CD4-positive, alpha-beta T cell (primary cell): ENCODE results near the gene MRPS31. TPM values are rescaled to one million over a fixed set of nuclear protein-coding genes. Genes with fewer than 3 reads are reported as not detected.

ENCODE experiments used
- ATAC-seq: fragments of 200-7000 bp; cut with Tn5 transposase; one replicate; pipeline ENCODE4 v1.10.0; 2022; ENCODE audit warnings: mild to moderate bottlenecking; ENCODE audit not compliant: poor library complexity
- CTCF ChIA-PET: fragments of 350-600 bp; sonication (Branson Sonifier 250); formaldehyde crosslinking; loops from one replicate; lab custom pipeline; 2021; ENCODE audit warnings: antibody characterized with exemption, inconsistent platforms; lab: Charles Lee
- POLR2A ChIA-PET: fragments of 350-600 bp; sonication (Branson Sonifier 250); formaldehyde crosslinking; loops from one replicate; lab custom pipeline; 2021; ENCODE audit warnings: antibody characterized with exemption, inconsistent platforms; lab: Charles Lee
- DNase-seq, 14 experiments: peaks; one replicate each; pipeline ENCODE4 v3.0.0-alpha.2; 2013 to 2020; ENCODE audit warnings: mixed read lengths in 2 of 14
- H3K27ac ChIP-seq, 2 donors: one replicate each; pipeline versions ENCODE4 v1.5.1 to v1.7.0; 2013; ENCODE audit warnings: low read length in 2 of 2, low read depth in 1 of 2, mild to moderate bottlenecking in 1 of 2
- H3K27me3 ChIP-seq, 2 experiments: 1 replicate in 1 of 2; 2 replicates in 1 of 2; pipeline versions ENCODE4 v1.6.1 to v1.7.0; 2013; ENCODE audit warnings: low read length in 2 of 2, control low read depth in 1 of 2, mild to moderate bottlenecking in 1 of 2, moderate library complexity in 1 of 2; ENCODE audit not compliant: insufficient read depth in 2 of 2, control insufficient read depth in 1 of 2
- H3K36me3 ChIP-seq: one replicate; pipeline ENCODE4 v1.6.1; 2013; ENCODE audit warnings: low read length, control low read depth; ENCODE audit not compliant: insufficient read depth
- H3K4me1 ChIP-seq: one replicate; pipeline ENCODE4 v1.6.1; 2013; ENCODE audit warnings: low read length, control low read depth; ENCODE audit not compliant: insufficient read depth
- H3K4me3 ChIP-seq: one replicate; pipeline ENCODE4 v1.5.1; 2013; ENCODE audit warnings: mild to moderate bottlenecking, low read length, moderate library complexity
- H3K9me3 ChIP-seq, 2 experiments: 1 replicate in 1 of 2; 2 replicates in 1 of 2; pipeline versions ENCODE4 v1.6.1 to v1.7.0; 2013; ENCODE audit warnings: low read length in 2 of 2, mild to moderate bottlenecking in 2 of 2, control low read depth in 1 of 2, moderate library complexity in 1 of 2; ENCODE audit not compliant: control insufficient read depth in 1 of 2, insufficient read depth in 1 of 2
- H3K27ac Mint-ChIP-seq: one replicate; pipeline ENCODE4 v1.8.0; 2020; ENCODE audit warnings: mixed read lengths
- H3K27me3 Mint-ChIP-seq: one replicate; pipeline ENCODE4 v1.8.0; 2021; ENCODE audit warnings: mixed read lengths
- H3K36me3 Mint-ChIP-seq: one replicate; pipeline ENCODE4 v1.8.0; 2021; ENCODE audit warnings: low read depth, mixed read lengths
- H3K4me1 Mint-ChIP-seq: one replicate; pipeline ENCODE4 v1.8.0; 2021; ENCODE audit warnings: low read depth, mixed read lengths
- H3K4me3 Mint-ChIP-seq: one replicate; pipeline ENCODE4 v1.8.0; 2020; ENCODE audit warnings: mild to moderate bottlenecking, mixed read lengths
- H3K9me3 Mint-ChIP-seq: one replicate; pipeline ENCODE4 v1.8.0; 2020; ENCODE audit warnings: mixed read lengths
- intact Hi-C, 2 experiments: fragments of 100-400 bp; cut with DNase I in 1 of 2; cut with micrococcal nuclease in 1 of 2; formaldehyde crosslinking; loops; one replicate each; pipeline versions ENCODE4 v1.15.1 to v1.9.0; 2023 to 2025; cut with DNase I, micrococcal nuclease
- total RNA-seq, 174 experiments: library from RNA in 2 of 174; stranded (reverse) in 2 of 174; gene quantifications; one replicate each; pipeline ENCODE4 v1.2.3 and lab custom pipeline; 2021 to 2026
- TF ChIP-seq, protein P1 (sequence below): fragments of 200-600 bp; IDR thresholded peaks from one replicate; pipeline ENCODE4 v1.8.0; 2022; ENCODE audit warnings: antibody characterized with exemption, mild to moderate bottlenecking

The MRPS31 gene
- total RNA-seq, 2 experiments from 2014 or later = 8.3 to 9.5 TPM

- intact Hi-C loops = loop anchor here (2.0 to 10.0 kb wide), 5 partner anchors 143 to 1094 kb away; partner anchors contain the start of gene MTRF1 (in 1 of the 2)
- Histone ChIP-seq H3K4me1 (peaks cover 30% of the 10 kb centered on the region), H3K27me3 (no peaks in the 10 kb centered on the region), H3K4me3 (no peak overlapping the region), H3K27ac (no peak overlapping the region), H3K36me3 (no peaks in the 10 kb centered on the region), H3K9me3 (no peaks in the 10 kb centered on the region)
- ATAC-seq (no peak), DNase-seq (no peak)
- H3K27ac Mint-ChIP-seq = peak overlapping the region; percentile 43
- H3K36me3 Mint-ChIP-seq = no peaks in the 10 kb centered on the region
- no peaks in the 10 kb centered on the region for H3K27me3 Mint-ChIP-seq
- CTCF ChIA-PET = interaction anchor here (3.2 kb wide), 1 partner anchor 10 kb away, joined by 11 read pairs; the partner anchor contains the start of gene SLC25A15
- TF ChIP-seq, protein P1, sequence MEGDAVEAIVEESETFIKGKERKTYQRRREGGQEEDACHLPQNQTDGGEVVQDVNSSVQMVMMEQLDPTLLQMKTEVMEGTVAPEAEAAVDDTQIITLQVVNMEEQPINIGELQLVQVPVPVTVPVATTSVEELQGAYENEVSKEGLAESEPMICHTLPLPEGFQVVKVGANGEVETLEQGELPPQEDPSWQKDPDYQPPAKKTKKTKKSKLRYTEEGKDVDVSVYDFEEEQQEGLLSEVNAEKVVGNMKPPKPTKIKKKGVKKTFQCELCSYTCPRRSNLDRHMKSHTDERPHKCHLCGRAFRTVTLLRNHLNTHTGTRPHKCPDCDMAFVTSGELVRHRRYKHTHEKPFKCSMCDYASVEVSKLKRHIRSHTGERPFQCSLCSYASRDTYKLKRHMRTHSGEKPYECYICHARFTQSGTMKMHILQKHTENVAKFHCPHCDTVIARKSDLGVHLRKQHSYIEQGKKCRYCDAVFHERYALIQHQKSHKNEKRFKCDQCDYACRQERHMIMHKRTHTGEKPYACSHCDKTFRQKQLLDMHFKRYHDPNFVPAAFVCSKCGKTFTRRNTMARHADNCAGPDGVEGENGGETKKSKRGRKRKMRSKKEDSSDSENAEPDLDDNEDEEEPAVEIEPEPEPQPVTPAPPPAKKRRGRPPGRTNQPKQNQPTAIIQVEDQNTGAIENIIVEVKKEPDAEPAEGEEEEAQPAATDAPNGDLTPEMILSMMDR = no peak
- no peak overlapping the region for H3K4me3 Mint-ChIP-seq
- peaks cover 33% of the 10 kb centered on the region for H3K4me1 Mint-ChIP-seq
- POLR2A ChIA-PET = no interaction called here
- no peaks in the 10 kb centered on the region for H3K9me3 Mint-ChIP-seq
Measured at GRCh38 chr13:40779049-40779448, 8.1 kb upstream of the MRPS31 start.

DNA sequence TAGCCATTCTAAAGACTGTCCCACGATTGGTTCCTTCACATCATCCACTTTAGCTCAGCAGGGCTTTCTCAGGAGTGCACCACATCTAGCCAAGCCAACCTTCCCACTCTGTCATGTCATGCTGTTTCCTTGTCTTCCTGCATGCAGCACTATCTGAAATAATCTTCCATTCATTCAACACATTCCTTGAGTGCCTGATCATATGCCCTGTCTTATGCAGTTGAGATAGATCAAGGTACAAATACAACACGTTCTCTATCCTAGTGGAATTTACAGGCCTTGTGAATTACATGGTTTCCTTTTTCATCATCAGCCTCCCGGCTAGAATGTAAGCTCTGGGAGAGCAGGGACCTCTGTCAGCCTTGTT, 6.8 kb upstream of the MRPS31 start:
- Mint-ChIP-seq H3K9me3 (no peaks in the 10 kb centered on the region), H3K4me1 (peaks cover 33% of the 10 kb centered on the region), H3K27me3 (no peaks in the 10 kb centered on the region), H3K4me3 (no peak overlapping the region), H3K27ac (peak overlapping the region; percentile 91), H3K36me3 (no peaks in the 10 kb centered on the region)
- Histone ChIP-seq H3K27me3 (no peaks in the 10 kb centered on the region), H3K4me1 (peaks cover 30% of the 10 kb centered on the region), H3K36me3 (no peaks in the 10 kb centered on the region), H3K27ac (peak overlapping the region; percentile 71 to 73), H3K4me3 (no peak overlapping the region), H3K9me3 (no peaks in the 10 kb centered on the region)
- DNase-seq (no peak), ATAC-seq (no peak)
- intact Hi-C loops = loop anchor here (2.0 to 10.0 kb wide), 6 partner anchors 143 to 1093 kb away; partner anchors contain the start of gene MTRF1 (in 1 of the 2)
- ChIA-PET POLR2A (interaction anchor here (0.7 to 1.3 kb wide), 9 partner anchors 10 to 1092 kb away, joined by 3 to 9 read pairs (median 4); no protein-coding TSS in a partner anchor), CTCF (interaction anchor here (0.6 to 3.2 kb wide), 13 partner anchors 9 to 835 kb away, joined by 3 to 11 read pairs (median 4); partner anchors contain the start of gene SLC25A15)
- TF ChIP-seq, protein P1 = no peak

DNA sequence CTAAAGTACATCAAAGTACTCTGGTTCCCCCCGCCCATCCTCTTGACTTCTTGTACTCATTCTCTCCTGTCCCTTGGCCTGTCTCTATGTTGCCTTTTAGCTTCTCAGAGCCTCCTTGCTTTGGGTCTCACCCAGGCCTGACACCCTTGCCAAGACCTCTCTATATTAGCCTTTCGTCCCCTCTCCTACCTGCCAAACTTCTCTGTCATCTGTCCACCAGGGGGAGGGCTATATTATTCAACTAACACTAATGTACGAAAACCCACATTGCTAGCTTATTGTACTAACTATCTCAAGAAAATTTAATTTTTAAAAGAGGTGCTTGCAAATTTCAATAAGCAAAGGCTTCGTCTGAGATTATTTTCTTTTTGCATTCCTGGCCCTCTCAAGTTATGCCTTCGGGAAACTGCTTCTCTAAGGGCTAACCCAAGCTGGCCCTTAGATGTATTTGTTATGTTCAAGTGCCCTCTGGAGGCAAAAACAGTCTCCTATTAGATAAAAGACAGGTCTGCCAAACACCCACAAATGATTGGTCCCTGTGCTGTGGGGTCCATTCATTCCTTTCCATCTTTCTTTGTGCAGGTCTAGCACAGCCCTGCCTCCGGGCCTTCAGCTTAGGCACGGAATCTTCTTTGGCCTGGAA, 6.3 kb upstream of the MRPS31 start:
- Histone ChIP-seq H3K4me3 (peak overlapping the region; percentile 24), H3K9me3 (no peaks in the 10 kb centered on the region), H3K4me1 (peaks cover 30% of the 10 kb centered on the region), H3K27me3 (no peaks in the 10 kb centered on the region), H3K36me3 (no peaks in the 10 kb centered on the region), H3K27ac (peak overlapping the region; percentile 71 to 73)
- no peaks in the 10 kb centered on the region for H3K27me3 Mint-ChIP-seq
- TF ChIP-seq, protein P1 = peak; percentile 84
- peak overlapping the region; percentile 83 for H3K4me3 Mint-ChIP-seq
- no peaks in the 10 kb centered on the region for H3K36me3 Mint-ChIP-seq
- H3K9me3 Mint-ChIP-seq = no peaks in the 10 kb centered on the region
- CTCF ChIA-PET = interaction anchor here (0.6 to 3.2 kb wide), 13 partner anchors 9 to 834 kb away, joined by 3 to 11 read pairs (median 4); partner anchors contain the start of gene SLC25A15
- peaks cover 33% of the 10 kb centered on the region for H3K4me1 Mint-ChIP-seq
- DNase-seq (peak in 7 of 14 experiments; percentile 15 to 76 (median 45)), ATAC-seq (peak; percentile 50)
- POLR2A ChIA-PET = interaction anchor here (0.6 to 1.3 kb wide), 10 partner anchors 10 to 1091 kb away, joined by 3 to 9 read pairs (median 4); no protein-coding TSS in a partner anchor
- intact Hi-C loops = loop anchor here (2.0 to 10.0 kb wide), 5 partner anchors 144 to 1092 kb away; partner anchors contain the start of gene MTRF1 (in 1 of the 2)
- peak overlapping the region; percentile 91 for H3K27ac Mint-ChIP-seq
